ENCODE measurements around the gene PRM3. TPM values are rescaled to one million over a fixed set of nuclear protein-coding genes. Genes with fewer than 3 reads are reported as not detected.

Gene PRM3
- total and polyA plus RNA-seq, 4 donors, result not detected

DNA sequence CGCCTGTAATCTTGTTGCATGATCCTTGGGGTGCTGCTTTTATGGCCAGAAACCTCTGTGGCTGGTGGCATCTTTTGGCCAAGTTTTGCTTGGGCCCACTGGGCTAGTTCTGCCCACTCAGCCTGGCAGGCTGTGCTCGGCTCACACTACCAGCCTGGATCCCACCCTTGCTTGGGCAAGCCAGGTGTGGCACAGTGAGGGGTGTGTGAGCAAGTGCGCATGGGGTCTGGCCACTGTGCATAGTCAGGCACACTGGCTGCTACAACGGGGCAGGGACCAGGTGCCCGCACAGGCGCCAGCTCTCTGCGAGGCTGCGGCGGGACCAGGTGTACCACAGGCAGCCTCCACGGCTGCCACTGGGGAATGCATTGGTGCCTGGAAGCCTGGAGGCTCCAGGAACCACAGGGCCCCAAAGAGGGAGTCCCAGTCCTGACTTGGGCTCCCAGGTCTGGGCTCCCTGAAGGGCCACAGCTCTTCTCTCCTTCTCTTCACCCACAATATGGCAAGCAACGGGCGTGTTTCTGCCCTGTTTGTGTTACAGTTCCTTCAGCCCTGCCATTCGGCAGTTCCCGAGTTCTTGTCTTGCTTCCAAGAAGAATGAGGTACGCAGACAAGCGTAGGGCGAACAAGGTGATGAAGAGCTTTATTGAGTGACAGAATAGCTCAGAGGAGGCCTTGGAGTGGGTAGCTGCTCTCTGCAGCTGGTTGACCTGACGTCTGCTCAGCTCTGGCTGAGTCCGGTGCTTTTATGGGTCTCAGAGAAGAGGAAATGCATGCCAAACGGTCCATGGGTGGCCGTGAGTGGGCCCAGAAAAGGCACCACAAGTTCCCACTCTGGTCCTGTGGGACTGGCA is 34.4 kb upstream of the PRM3 start:
- no peak overlapping the region for H3K9ac ChIP-seq (ENCODE audit: low read depth in 1 of 2, low read length in 2 of 2)
- DNase-seq (ENCODE audit: low spot score), result no peak
- H3K9me3 ChIP-seq (ENCODE audit: control insufficient read depth in 4 of 4, low read length in 3 of 4), result no peaks in the 10 kb centered on the region
- TF ChIP-seq NR2F2 (IDR thresholded peaks at IDR 0.05), result no peak
- H3K27ac ChIP-seq (ENCODE audit: low read depth in 1 of 2, low read length in 2 of 2), result peak overlapping the region; percentile 17 to 58
- H3K4me3 ChIP-seq (ENCODE audit: low read depth in 1 of 3, low read length in 3 of 3), result no peak overlapping the region
- no peaks in the 10 kb centered on the region for H3K27me3 ChIP-seq (ENCODE audit: control insufficient read depth in 4 of 4, insufficient read depth in 4 of 4, low read length in 3 of 4)
- WGBS, result 94% methylated on average over 21 of the region's 21 CpGs
- peaks cover 0 to 5% (median 1%) of the 10 kb centered on the region in 4 donors for H3K4me1 ChIP-seq (ENCODE audit: control insufficient read depth in 4 of 4, insufficient read depth in 4 of 4, low read length in 3 of 4)
- no peaks in the 10 kb centered on the region for H3K36me3 ChIP-seq (ENCODE audit: control insufficient read depth in 4 of 4, insufficient read depth in 3 of 4, low read depth in 1 of 4, low read length in 3 of 4)

DNA sequence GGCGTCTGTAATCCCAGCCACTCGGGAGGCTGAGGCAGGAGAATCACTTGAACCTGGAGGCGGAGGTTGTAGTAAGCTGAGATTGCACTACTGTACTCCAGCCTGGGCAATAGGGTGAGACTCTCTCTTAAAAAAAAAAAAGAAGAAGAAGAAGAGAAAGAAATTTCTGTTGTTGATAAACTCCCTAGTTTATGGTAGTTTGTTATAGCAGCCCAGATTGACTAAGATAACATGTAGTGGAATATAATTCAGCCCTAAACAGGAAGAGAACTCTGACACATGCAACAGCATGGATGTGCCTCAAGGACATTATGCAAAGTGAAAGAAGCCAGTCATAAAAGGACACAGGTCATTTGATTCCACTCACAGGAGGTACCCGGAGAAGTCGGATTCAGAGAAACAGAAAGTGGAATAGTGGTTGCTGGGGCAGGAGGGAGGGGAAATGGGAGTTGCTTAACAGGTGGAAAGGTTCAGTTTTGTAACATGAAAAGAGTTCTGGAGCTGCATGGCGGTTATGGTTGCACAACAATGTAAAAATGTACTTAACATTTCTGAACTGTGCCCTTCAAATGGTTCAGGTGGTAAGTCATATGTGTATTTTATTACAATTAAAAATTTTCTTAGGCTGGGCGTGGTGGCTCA is 33.7 kb upstream of the PRM3 start:
- Histone ChIP-seq H3K4me1 (ENCODE audit: control insufficient read depth in 4 of 4, insufficient read depth in 4 of 4, low read length in 3 of 4) (peaks cover 0 to 5% (median 1%) of the 10 kb centered on the region in 4 donors), H3K36me3 (ENCODE audit: control insufficient read depth in 4 of 4, insufficient read depth in 3 of 4, low read depth in 1 of 4, low read length in 3 of 4) (no peaks in the 10 kb centered on the region), H3K4me3 (ENCODE audit: low read depth in 1 of 3, low read length in 3 of 3) (no peak overlapping the region), H3K27me3 (ENCODE audit: control insufficient read depth in 4 of 4, insufficient read depth in 4 of 4, low read length in 3 of 4) (no peaks in the 10 kb centered on the region), H3K9me3 (ENCODE audit: control insufficient read depth in 4 of 4, low read length in 3 of 4) (no peaks in the 10 kb centered on the region), H3K27ac (ENCODE audit: low read depth in 1 of 2, low read length in 2 of 2) (peak overlapping the region; percentile 17 to 58), H3K9ac (ENCODE audit: low read depth in 1 of 2, low read length in 2 of 2) (no peak overlapping the region)
- whole genome bisulfite sequencing, result 61% methylated on average over 7 of the region's 7 CpGs
- DNase-seq (ENCODE audit: low spot score), result no peak
- TF ChIP-seq EGR1 (IDR thresholded peaks at IDR 0.05; ENCODE audit: low read depth in 2 of 2) (peak in 1 of 2 donors; percentile 14), YY1 (IDR thresholded peaks at IDR 0.05) (peak; percentile 92), FOXA1 (IDR thresholded peaks at IDR 0.05) (peak; percentile 20), SP1 (IDR thresholded peaks at IDR 0.05) (peak; percentile 92), GABPA (IDR thresholded peaks at IDR 0.05 in 1 of 2, conservative IDR thresholded peaks at IDR 0.05 in 1 of 2) (no peak), NR2F2 (IDR thresholded peaks at IDR 0.05) (peak; percentile 47), JUND (IDR thresholded peaks at IDR 0.05) (peak; percentile 42 to 63), HNF4G (IDR thresholded peaks at IDR 0.05) (peak; percentile 56), TAF1 (conservative IDR thresholded peaks at IDR 0.05) (no peak), ZBTB33 (IDR thresholded peaks at IDR 0.05) (no peak), HNF4A (conservative IDR thresholded peaks at IDR 0.05) (peak; percentile 83 to 86), RXRA (IDR thresholded peaks at IDR 0.05) (peak; percentile 86 to 95), REST (IDR thresholded peaks at IDR 0.05) (no peak), FOXA2 (IDR thresholded peaks at IDR 0.05) (peak; percentile 46), MAX (IDR thresholded peaks at IDR 0.05) (no peak), RAD21 (IDR thresholded peaks at IDR 0.05) (peak; percentile 44 to 53), CTCF (IDR thresholded peaks at IDR 0.05; ENCODE audit: low read depth, low read length, missing input control) (no peak)
- TF ChIP-seq, protein P1, sequence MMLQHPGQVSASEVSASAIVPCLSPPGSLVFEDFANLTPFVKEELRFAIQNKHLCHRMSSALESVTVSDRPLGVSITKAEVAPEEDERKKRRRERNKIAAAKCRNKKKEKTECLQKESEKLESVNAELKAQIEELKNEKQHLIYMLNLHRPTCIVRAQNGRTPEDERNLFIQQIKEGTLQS (IDR thresholded peaks at IDR 0.05), result peak; percentile 56
